ENCODE measurements around the gene MLXIP. TPM values are rescaled to one million over a fixed set of nuclear protein-coding genes. Genes with fewer than 3 reads are reported as not detected.
A peak's percentile ranks its signal among the peaks of the same experiment; 100 is the strongest.
"Not testable (repeated sequence)": the region's sequence is repeated elsewhere in the genome, so short reads cannot be mapped to it uniquely, and the experiment has no call there.

MLXIP gene
- total RNA-seq, 1 donor from 2014 or later = 58.8 TPM

GRCh38 chr12:122052285-122052684, 26.3 kb upstream of the MLXIP start:
- DNase-seq (ENCODE audit: low read depth) = peak; percentile 65

DNA sequence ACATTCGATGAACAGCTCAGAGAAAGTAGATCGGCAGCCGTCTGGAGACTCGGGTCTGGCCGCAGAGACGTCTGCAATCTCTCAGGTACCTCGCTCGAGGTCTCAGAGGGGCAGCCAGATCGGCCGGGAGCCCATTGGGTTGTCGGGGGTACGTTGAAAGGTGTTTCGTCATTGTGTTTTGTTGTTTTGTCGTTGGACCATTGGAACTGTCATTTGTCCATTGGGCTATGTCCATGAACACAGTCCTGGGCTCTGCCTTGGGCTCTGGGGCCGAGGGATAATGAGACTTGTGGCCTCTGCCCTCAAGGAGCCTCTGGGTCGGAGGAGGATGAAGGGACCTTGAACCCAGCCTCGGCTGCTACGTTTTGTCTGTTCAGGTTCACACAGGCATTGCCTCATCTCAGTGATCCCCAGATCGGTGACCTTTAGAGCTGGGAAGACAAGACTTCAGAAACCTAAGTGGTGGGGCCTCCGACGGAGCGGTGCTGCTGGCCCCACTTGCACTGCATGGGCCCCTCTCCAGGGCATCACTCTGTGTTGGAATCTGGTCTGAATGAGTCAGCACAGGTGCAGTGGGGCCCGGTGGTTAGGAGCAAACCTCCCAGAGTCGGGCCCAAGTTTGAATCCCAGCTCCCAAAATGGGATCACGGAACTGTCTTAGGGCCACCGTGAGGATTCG, 23.6 kb upstream of the MLXIP start:
- DNase-seq (ENCODE audit: low read depth) = no peak

- not testable (repeated sequence) for DNase-seq (ENCODE audit: low read depth)
Measured at GRCh38 chr12:122056406-122056805, 22.1 kb upstream of the MLXIP start.

DNA sequence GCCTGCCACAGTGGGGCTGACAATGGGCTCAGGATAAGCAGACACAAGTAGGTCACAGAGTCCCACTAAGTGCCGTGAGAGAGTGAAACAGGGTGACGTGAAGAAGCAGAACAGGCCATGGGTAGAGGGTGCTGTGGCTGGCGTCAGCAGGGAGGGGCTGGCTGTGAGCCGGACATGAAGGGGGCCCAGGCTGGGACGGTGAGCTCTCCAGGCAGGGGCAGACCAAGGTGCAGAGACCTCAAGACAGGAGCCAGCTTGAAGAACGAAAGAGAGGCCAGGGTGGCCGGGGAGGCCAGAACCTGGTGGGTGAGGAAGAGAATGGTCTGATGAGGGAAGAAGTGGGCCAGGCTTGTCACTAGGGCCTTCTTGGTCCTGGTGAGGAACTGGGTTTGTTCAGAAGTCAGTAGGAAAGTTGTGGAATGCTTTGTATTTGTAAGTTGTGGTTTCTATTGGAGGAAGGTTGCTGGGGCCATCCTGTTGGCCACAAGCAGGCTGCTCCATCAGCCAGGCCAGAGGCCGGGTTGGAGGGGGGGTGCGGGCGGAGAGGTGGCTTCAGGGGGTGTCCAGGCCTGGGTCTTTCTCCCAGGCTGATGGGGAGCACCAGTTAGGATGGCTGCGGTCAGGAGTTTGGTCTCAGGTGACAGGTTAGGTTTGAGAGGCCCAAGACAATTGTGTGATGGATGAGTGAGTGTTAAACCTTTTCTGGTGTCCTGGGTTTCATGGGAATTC, 21.4 kb upstream of the MLXIP start:
- no peak for DNase-seq (ENCODE audit: low read depth)

DNA sequence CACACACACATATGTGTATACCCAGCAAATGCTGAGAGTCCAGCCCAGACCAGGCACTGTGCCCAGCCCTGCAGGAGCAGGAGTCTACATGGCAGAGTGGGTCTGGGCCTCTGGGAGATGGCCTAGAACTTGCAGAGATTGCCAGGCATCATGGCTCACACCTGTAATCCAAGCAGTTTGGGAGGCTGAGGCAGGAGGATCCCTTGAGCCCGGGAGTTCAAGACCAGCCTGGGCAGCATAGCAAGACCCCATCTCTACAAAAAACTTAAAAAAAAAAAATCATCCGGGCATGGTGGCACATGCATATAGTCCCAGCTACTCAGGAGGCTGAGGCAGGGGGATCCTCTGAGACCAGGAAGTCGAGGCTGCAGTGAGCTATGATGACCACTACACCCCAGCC, 20.8 kb upstream of the MLXIP start:
- no peak for DNase-seq (ENCODE audit: low read depth)

GRCh38 chr12:122058549-122059149, 19.9 kb upstream of the MLXIP start:
- DNase-seq (ENCODE audit: low read depth) = no peak

- DNase-seq (ENCODE audit: low read depth) = no peak
Measured at GRCh38 chr12:122059203-122059960, 19.2 kb upstream of the MLXIP start.

DNA sequence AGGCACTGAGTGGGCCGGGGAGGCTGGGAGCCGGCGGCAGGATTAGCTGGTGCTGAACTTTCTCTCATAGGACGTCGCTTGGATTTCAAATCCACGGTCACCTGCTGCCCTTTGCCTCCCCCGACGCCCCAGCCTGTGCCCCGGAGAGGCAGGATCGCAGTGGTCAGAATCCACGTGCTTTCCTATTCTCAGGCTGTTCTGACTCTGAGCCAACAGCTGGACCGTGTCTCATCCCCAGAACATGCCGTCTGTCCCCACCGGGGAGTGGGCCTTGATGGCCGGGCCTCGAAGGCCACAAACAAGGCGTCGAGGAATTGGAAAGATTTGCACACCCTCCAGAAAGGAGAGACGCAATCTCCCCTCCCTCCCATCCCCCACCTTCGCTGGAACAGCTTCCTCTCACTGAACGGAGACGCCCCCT, 18.5 kb upstream of the MLXIP start:
- DNase-seq (ENCODE audit: low read depth) = no peak

- DNase-seq (ENCODE audit: low read depth) = no peak
Measured at GRCh38 chr12:122061253-122061652, 17.3 kb upstream of the MLXIP start.

GRCh38 chr12:122062832-122063693, 15.5 kb upstream of the MLXIP start:
- DNase-seq (ENCODE audit: low read depth) = peak; percentile 85

DNA sequence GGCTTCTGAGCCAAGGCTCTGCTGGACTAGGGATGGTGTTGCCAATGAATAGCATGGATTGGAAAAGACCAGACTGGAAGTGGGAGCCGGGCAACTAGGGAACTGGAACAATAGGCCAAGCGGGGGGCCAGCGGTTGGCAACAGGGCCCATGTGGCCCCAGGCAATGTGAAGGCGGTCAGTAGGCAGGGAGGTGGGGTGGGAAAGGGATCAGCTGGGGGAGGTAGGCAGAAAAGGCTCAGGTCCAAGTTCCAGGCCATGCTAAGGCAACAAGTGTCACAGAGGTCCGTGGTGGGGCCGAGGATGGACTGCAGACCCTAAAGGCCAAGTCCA, 14.9 kb upstream of the MLXIP start:
- no peak for DNase-seq (ENCODE audit: low read depth)

DNA sequence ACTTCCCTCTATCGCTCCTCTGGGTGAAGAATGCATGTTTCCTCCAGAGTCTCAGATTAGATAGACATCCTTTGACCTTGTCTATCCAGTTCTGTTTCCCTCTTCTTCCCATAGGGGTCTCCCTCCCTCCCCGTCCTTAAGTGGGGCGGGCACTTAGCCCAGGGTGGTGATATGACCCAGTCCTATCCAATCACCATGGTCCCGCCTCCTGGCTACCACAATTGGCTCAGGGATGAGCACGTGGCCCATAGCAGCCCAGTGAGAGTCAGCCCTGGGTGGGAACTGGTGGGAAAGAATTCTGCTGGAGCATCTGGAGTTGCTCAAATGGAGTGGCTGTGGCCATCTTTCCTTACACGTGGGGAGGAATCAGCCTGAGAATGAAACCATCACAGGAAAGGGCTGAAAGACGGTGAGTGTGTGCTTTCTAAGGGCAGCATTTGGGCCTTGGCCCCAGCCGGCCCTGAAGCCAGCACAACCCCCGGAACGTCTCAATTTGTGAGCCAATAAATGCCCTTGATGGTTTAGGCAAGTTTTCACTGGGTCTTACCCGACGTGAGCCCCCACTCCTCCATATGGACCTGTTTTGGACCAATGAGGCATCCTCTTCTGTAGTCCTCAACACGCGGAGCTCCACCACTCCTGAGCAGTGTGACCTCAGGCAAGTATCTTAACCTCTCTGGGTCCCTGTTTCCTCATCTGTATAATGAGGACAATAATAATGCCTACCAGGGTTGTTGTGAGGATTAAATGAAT, 14.4 kb upstream of the MLXIP start:
- peak; percentile 95 for DNase-seq (ENCODE audit: low read depth)

- peak; percentile 94 for DNase-seq (ENCODE audit: low read depth)
Measured at GRCh38 chr12:122064780-122065588, 13.6 kb upstream of the MLXIP start.

GRCh38 chr12:122067548-122067947, 11.0 kb upstream of the MLXIP start:
- no peak for DNase-seq (ENCODE audit: low read depth)

- DNase-seq (ENCODE audit: low read depth) = no peak
Measured at GRCh38 chr12:122067966-122068365, 10.6 kb upstream of the MLXIP start.

- DNase-seq (ENCODE audit: low read depth) = peak; percentile 93
Measured at GRCh38 chr12:122072031-122072970, 6.3 kb upstream of the MLXIP start.

DNA sequence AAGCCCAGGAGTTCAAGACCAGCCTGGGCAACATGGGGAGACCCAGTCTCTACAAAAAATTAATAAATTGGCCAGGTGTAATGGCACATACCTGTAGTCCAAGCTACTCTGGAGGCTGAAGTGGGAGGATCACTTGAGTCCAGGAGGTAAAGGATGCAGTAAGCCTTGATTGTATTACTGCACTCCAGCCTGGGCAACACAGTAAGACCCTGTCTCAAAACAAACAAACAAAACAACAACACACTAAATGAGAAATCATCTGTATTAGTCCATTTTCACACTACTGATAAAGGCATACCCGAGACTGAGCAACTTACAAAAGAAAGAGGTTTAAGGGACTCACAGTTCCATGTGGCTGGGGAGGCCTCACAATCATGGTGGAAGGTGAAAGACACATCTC, 4.7 kb upstream of the MLXIP start:
- no peak for DNase-seq (ENCODE audit: low read depth)

DNA sequence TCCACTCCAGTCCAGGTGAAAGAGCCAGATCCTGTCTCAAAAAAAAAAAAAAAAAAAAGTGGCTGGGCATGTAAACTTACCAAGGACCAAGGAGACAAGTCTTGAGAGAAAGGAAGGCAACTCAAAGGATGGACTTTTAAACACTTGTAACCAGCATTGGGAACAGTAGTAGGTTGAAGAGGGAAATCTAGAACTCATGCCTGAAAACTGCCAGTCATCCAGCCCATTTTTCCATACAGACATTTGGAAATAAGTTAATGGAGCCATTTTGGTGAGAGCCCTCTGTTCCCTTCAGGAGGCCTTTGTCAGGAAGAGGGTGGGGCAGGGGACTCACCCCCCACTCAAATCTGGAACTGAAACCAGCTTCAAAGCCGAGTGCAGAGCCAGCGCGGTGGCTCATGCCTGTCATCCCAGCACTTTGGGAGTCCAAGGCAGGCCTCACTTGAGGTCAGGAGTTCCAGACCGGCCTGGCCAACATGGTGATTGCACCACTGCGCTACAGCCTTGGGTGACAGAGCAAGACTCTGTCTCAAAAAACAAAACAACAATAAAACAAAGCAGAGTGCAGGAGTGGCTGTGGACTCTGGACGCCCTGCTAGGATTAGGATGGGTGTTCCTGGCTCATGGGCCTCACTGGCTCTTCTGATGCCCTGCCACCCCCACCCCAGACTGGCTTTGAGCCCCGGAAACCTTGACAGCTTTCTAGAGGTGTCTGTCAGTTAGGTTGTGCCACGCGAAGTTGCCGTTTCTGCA, 1.6 kb upstream of the MLXIP start:
- DNase-seq (ENCODE audit: low read depth) = no peak
